Kidney glomerular epithelial cell (primary cell): ENCODE measurements around the gene MAGEB1.

Experiments used
- DNase-seq: peaks from one replicate; lab custom pipeline; 2025; lab: John Stamatoyannopoulos, UW

MAGEB1 gene

GRCh38 chrX:30296408-30297254, 49.7 kb downstream of the MAGEB1 start:
- DNase-seq: no peak

DNA sequence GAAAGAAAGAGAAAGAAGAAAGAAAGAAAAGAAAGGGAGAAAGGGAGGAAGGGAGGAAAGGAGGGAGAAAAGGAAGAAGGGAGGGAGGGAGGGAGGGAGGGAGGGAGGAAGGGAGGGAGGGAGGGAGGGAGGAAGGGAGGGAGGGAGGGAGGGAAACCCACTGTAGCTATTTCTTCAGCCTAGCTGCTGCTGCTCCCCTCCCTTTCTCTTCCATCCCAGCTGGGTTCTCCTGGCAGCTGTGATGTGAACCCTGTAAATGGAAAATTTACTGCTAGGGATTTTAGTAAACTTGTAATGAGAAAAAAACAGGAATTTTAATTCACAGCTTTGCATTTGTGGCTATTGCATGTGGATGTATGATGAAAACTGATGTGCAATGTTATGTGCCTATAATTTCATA, 54.3 kb downstream of the MAGEB1 start:
- no peak for DNase-seq
